OCI-LY1 (cell line): Measurements from ENCODE around the gene BCL2A1.
"Not testable (repeated sequence)": the region's sequence is repeated elsewhere in the genome, so short reads cannot be mapped to it uniquely, and the experiment has no call there.

Experiments used
- H2AFZ ChIP-seq: fragments of 200-600 bp; sonication (generic), shearing (Covaris generic); 2 replicates; pipeline ENCODE4 v1.6.0; 2014; ENCODE audit warnings: antibody characterized with exemption, mild to moderate bottlenecking, low read length
- H3F3A ChIP-seq: fragments of 200-600 bp; sonication (generic), shearing (Covaris generic); 2 replicates; pipeline ENCODE4 v1.6.0; 2014; ENCODE audit warnings: mild to moderate bottlenecking, antibody characterized with exemption, low read length, moderate library complexity; ENCODE audit not compliant: insufficient read depth
- H3K27ac ChIP-seq: fragments of 200-600 bp; sonication (generic); 2 replicates; pipeline ENCODE4 v1.5.1; 2014; ENCODE audit warnings: low read length, mixed run types, mild to moderate bottlenecking, low read depth; ENCODE audit not compliant: poor library complexity, severe bottlenecking
- H3K27me3 ChIP-seq: fragments of 200-600 bp; sonication (generic); 2 replicates; pipeline ENCODE4 v1.6.0; 2014; ENCODE audit warnings: antibody characterized with exemption, mild to moderate bottlenecking, low read length, moderate library complexity; ENCODE audit not compliant: insufficient read depth
- H3K36me3 ChIP-seq: fragments of 200-600 bp; sonication (generic); 2 replicates; pipeline ENCODE4 v1.6.1; 2014; ENCODE audit warnings: mild to moderate bottlenecking, antibody characterized with exemption, low read length, moderate library complexity, mixed read lengths; ENCODE audit not compliant: insufficient read depth
- H3K4me1 ChIP-seq: fragments of 200-600 bp; sonication (generic); 2 replicates; pipeline ENCODE4 v1.5.1; 2014; ENCODE audit warnings: mild to moderate bottlenecking, low read length, moderate library complexity; ENCODE audit not compliant: insufficient read depth, severe bottlenecking
- H3K4me2 ChIP-seq: fragments of 200-600 bp; sonication (generic), shearing (Covaris generic); 2 replicates; pipeline ENCODE4 v1.6.1; 2014; ENCODE audit warnings: low read length
- H3K4me3 ChIP-seq: fragments of 200-600 bp; sonication (generic); 2 replicates; pipeline ENCODE4 v1.5.1; 2014; ENCODE audit warnings: low read length, low read depth, mild to moderate bottlenecking, mixed read lengths; ENCODE audit not compliant: poor library complexity, severe bottlenecking
- H3K79me2 ChIP-seq: fragments of 200-600 bp; shearing (Covaris generic); 2 replicates; pipeline ENCODE4 v1.6.1; 2016; ENCODE audit warnings: mixed run types, low read length, mixed read lengths; ENCODE audit not compliant: insufficient read depth
- H3K9ac ChIP-seq: fragments of 200-600 bp; sonication (generic), shearing (Covaris generic); 2 replicates; pipeline ENCODE4 v1.6.1; 2014; ENCODE audit warnings: mild to moderate bottlenecking, low read length, mixed read lengths
- H3K9me2 ChIP-seq: fragments of 200-600 bp; sonication (generic), shearing (Covaris generic); 2 replicates; pipeline ENCODE4 v1.6.1; 2014; ENCODE audit warnings: low read depth, mild to moderate bottlenecking, low read length, mixed read lengths
- H3K9me3 ChIP-seq: fragments of 200-600 bp; shearing (Covaris generic); 2 replicates; pipeline ENCODE4 v1.6.1; 2014; ENCODE audit warnings: low read length, mixed read lengths
- H4K20me1 ChIP-seq: fragments of 200-600 bp; sonication (generic), shearing (Covaris generic); 2 replicates; pipeline ENCODE4 v1.6.0; 2016; ENCODE audit warnings: mild to moderate bottlenecking, low read length; ENCODE audit not compliant: insufficient read depth
- EZH2 ChIP-seq: fragments of 200-600 bp; sonication (generic), shearing (Covaris generic); IDR thresholded peaks from 2 replicates; pipeline ENCODE4 v1.8.0; 2017; ENCODE audit warnings: borderline replicate concordance, mixed run types, mild to moderate bottlenecking, antibody characterized with exemption, low read length, moderate library complexity, mixed read lengths
- TF ChIP-seq, protein P1 (sequence below): fragments of 200-600 bp; sonication (generic), shearing (Covaris generic); IDR thresholded peaks from 2 replicates; pipeline ENCODE4 v1.5.1; 2017; ENCODE audit warnings: mild to moderate bottlenecking, antibody characterized with exemption, low read length, moderate library complexity, mixed read lengths

The BCL2A1 gene

DNA sequence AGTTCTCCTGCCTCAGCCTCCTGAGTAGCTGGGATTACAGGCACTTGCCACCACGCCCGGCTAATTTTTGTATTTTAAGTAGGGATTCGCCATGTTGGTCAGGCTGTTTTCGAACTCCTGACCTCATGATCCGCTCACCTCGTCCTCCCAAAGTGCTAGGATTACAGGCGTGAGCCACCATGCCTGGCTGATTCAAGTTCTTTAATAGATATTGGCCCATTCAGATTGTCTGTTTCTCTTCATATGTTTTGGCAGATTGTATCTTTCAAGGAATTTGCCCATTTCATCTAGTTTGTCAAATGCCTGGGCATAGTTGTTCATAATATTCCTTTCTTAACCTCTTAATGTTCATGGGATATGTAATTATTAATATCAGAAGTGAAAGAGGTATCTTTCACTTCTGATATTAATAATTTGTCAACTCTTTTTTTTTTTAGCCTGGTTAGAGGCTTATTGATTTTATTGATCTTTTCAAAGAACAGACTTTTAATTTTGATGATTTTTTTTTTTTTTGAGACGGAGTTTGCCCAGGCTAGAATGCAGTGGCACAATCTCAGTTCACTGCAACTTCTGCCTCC, 48.3 kb upstream of the BCL2A1 start:
- Histone ChIP-seq H3K27me3 (no peaks in the 10 kb centered on the region), H3F3A (no peaks in the 10 kb centered on the region), H3K79me2 (no peaks in the 10 kb centered on the region), H3K9ac (no peak overlapping the region), H3K9me2 (no peaks in the 10 kb centered on the region), H3K4me2 (peak overlapping the region; percentile 67), H3K4me1 (peaks cover 25% of the 10 kb centered on the region), H3K4me3 (peak overlapping the region; percentile 62), H3K27ac (peak overlapping the region; percentile 92), H4K20me1 (no peaks in the 10 kb centered on the region), H3K36me3 (no peaks in the 10 kb centered on the region), H3K9me3 (peaks cover 8% of the 10 kb centered on the region), H2AFZ (no peak overlapping the region)
- TF ChIP-seq EZH2, result no peak
- TF ChIP-seq, protein P1, sequence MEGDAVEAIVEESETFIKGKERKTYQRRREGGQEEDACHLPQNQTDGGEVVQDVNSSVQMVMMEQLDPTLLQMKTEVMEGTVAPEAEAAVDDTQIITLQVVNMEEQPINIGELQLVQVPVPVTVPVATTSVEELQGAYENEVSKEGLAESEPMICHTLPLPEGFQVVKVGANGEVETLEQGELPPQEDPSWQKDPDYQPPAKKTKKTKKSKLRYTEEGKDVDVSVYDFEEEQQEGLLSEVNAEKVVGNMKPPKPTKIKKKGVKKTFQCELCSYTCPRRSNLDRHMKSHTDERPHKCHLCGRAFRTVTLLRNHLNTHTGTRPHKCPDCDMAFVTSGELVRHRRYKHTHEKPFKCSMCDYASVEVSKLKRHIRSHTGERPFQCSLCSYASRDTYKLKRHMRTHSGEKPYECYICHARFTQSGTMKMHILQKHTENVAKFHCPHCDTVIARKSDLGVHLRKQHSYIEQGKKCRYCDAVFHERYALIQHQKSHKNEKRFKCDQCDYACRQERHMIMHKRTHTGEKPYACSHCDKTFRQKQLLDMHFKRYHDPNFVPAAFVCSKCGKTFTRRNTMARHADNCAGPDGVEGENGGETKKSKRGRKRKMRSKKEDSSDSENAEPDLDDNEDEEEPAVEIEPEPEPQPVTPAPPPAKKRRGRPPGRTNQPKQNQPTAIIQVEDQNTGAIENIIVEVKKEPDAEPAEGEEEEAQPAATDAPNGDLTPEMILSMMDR, result no peak

DNA sequence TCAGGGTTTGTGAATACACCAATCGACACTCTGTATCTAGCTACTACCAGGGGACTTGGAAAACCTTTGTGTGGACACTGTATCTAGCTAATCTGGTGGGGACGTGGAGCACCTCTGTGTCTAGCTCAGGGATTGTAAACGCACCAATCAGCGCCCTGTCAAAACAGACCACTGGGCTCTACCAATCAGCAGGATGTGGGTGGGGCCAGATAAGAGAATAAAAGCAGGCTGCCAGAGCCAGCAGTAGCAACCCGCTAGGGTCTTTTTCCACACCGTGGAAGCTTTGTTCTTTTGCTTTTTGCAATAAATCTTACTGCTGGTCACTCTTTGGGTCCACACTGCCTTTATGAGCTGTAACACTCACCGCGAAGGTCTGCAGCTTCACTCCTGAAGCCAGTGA, 46.1 kb upstream of the BCL2A1 start:
- peak overlapping the region; percentile 62 for H3K4me3 ChIP-seq
- H3K4me2 ChIP-seq, result peak overlapping the region; percentile 67
- H3K27ac ChIP-seq, result peak overlapping the region; percentile 92
- H3K79me2 ChIP-seq, H2AFZ ChIP-seq, H3F3A ChIP-seq, H3K9me3 ChIP-seq, H3K9me2 ChIP-seq, H4K20me1 ChIP-seq, H3K27me3 ChIP-seq, H3K36me3 ChIP-seq: not testable (repeated sequence)
- H3K9ac ChIP-seq, result peak overlapping the region; percentile 51; the same call in 1 of the 2 replicates
- peaks cover 35% of the 10 kb centered on the region for H3K4me1 ChIP-seq

DNA sequence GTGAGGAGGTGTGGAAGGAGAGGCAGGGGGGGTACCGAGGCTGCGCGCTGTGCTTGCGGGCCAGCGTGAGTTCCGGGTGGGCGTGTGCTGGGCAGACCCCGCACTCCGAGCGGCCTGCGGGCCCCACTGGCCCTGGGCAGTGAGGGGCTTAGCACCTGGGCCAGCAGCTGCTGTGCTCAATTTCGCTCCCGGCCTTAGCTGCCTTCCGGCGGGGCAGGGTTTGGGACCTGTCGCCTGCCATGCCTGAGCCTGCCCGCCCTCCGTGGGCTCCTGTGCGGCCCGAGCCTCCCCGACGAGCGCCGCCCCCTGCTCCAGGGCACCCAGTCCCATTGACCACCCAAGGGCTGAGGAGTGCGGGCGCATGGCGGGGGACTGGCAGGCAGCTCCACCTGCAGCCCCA, 45.5 kb upstream of the BCL2A1 start:
- Histone ChIP-seq H3K27ac (peak overlapping the region; percentile 92), H3K4me1 (peaks cover 42% of the 10 kb centered on the region)
- not testable (repeated sequence) for H3K4me3 ChIP-seq, H3F3A ChIP-seq, H3K9ac ChIP-seq, H3K9me3 ChIP-seq, H4K20me1 ChIP-seq, H3K36me3 ChIP-seq, H3K9me2 ChIP-seq, H3K79me2 ChIP-seq, H2AFZ ChIP-seq, H3K4me2 ChIP-seq, H3K27me3 ChIP-seq

DNA sequence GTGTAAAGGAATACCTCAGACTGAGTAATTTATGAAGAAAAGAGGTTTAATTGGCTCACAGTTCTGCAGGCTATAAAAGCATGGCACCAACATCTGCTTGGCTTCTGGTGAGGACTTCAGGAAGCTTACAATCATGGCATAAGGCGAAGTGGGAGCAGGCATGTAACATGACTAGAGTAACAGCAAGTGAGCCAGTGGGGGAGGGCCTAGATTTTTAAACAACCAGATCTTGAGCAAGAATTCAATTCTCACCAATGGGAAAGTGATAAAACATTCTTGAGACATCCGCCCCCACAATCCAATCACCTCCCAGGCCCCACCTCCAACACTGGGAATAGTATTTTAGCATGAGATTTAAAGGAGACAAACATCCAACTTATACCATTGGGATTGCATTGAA, 44.2 kb upstream of the BCL2A1 start:
- H3K4me2 ChIP-seq, result no peak overlapping the region
- no peak overlapping the region for H3K4me3 ChIP-seq
- no peaks in the 10 kb centered on the region for H3K36me3 ChIP-seq
- H3F3A ChIP-seq, result peaks cover 10% of the 10 kb centered on the region; the same call in 1 of the 2 replicates
- no peaks in the 10 kb centered on the region for H3K9me2 ChIP-seq
- H3K9ac ChIP-seq, result no peak overlapping the region
- no peaks in the 10 kb centered on the region for H3K79me2 ChIP-seq
- TF ChIP-seq EZH2, result no peak
- TF ChIP-seq, protein P1, result no peak
- H3K9me3 ChIP-seq, result peaks cover 8% of the 10 kb centered on the region
- peaks cover 55% of the 10 kb centered on the region for H3K4me1 ChIP-seq
- H3K27me3 ChIP-seq, result no peaks in the 10 kb centered on the region
- no peak overlapping the region for H3K27ac ChIP-seq
- H2AFZ ChIP-seq, result no peak overlapping the region
- H4K20me1 ChIP-seq, result no peaks in the 10 kb centered on the region

DNA sequence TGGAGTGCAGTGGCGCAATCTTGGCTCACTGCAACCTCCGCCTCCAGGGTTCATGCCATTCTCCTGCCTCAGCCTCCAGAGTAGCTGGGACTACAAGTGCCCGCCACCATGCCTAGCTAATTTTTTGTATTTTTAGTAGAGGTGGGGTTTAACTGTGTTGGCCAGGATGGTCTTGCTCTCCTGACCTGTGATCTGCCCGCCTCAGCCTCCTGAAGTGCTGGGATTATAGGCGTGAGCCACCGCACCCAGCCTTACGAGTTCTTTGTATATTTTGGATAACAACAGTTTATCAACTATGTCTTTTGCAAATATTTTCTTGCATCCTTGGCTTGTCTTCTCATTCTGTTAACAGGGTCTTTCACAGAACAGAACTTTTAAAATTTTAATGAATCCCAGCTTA, 43.2 kb upstream of the BCL2A1 start:
- peaks cover 60% of the 10 kb centered on the region for H3K4me1 ChIP-seq

More for the DNA sequence above, 43.2 kb upstream of the BCL2A1 start:
- not testable (repeated sequence) for H3K4me3 ChIP-seq, H3F3A ChIP-seq, H3K9me3 ChIP-seq, H3K27me3 ChIP-seq, H3K9ac ChIP-seq, H3K27ac ChIP-seq, H3K9me2 ChIP-seq, H3K79me2 ChIP-seq, H4K20me1 ChIP-seq, H3K36me3 ChIP-seq, H3K4me2 ChIP-seq, H2AFZ ChIP-seq
